ENCODE results near the gene STXBP5.

GRCh38 chr6:147248859-147249258 is 44.6 kb downstream of the STXBP5 start:
- TF ChIP-seq CTCF (IDR thresholded peaks at IDR 0.05) (no peak), POLR2A (IDR thresholded peaks at IDR 0.05) (no peak)

Data from lower leg skin (tissue), 3 donors.